H1 (cell line): ENCODE data around the gene DRAM1. TPM values are rescaled to one million over a fixed set of nuclear protein-coding genes. Genes with fewer than 3 reads are reported as not detected.

Experiments
- BRCA1 ChIP-seq: IDR thresholded peaks from 2 replicates; pipeline ENCODE4 v1.6.1; 2012; ENCODE audit warnings: low read depth, low read length, improper control_type of control experiment
- KDM5A ChIP-seq: fragments of 200-600 bp; IDR thresholded peaks from 2 replicates; pipeline ENCODE4 v1.7.1; 2012; ENCODE audit warnings: mild to moderate bottlenecking, low read length, inconsistent platforms, mixed read lengths
- polyA plus RNA-seq, 7 experiments: library from polyadenylated mRNA; depleted of rRNA in 3 of 7; stranded (reverse) in 5 of 7; unstranded in 2 of 7; fragments of >200 nt in 5 of 7; fragments of 200-250 nt in 2 of 7; gene quantifications; 1 replicate in 5 of 7; 2 replicates in 1 of 7; 4 replicates in 1 of 7; pipeline versions ENCODE4 v1.2.1 to v1.2.3, GENCODE V29; 2011 to 2013; ENCODE audit warnings: missing spikeins in 2 of 7, mixed read lengths in 2 of 7
- total RNA-seq: library from RNA; stranded (reverse); fragmentation: NEBNext Ultra II Directional; extraction: Animal tissue kit (Norgen Biotek cat#: 25700); gene quantifications from 2 replicates; pipeline ENCODE4 v1.2.1, GENCODE V29; 2021

DRAM1 gene
- total and polyA plus RNA-seq, 2 of the 8 experiments (the other 6 are each of a cell fraction or from before 2014, with no cell fraction given), result 4.6 to 6.2 TPM

DNA sequence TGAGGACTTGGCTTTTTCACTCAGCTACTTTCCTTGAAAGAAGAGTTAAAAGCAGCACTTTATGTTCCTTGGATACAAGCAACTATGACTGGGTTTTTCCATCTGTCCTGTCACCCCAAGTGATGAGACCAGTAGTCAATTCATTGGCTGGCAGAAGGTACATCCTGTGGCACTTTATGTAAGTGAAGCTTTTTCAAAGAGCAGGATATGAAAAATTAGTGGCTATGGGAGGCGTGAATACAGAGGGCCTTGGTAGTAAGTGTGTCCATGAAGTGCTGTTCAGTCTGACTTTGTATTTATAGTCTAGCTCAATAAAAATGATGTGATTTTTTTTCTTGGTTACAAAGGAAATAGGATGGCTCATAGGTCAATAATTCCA, 68.8 kb downstream of the DRAM1 start (continued):
- no peak for TF ChIP-seq KDM5A
- no peak for TF ChIP-seq BRCA1
